HepG2 (cell line): ENCODE results near the gene SMURF2. TPM values are rescaled to one million over a fixed set of nuclear protein-coding genes. Genes with fewer than 3 reads are reported as not detected.

Experiments
- ARID2 ChIP-seq: sonication (generic); formaldehyde crosslinking; IDR thresholded peaks from 2 replicates; pipeline ENCODE4 v1.8.1; 2022; ENCODE audit warnings: mild to moderate bottlenecking, missing genetic modification reagents, borderline replicate concordance
- HNF4A ChIP-seq: sonication (generic); formaldehyde crosslinking; IDR thresholded peaks from 2 replicates; pipeline ENCODE4 v1.4.0; 2020; ENCODE audit warnings: missing genetic modification reagents
- NFE2L2 ChIP-seq: fragments of 150-350 bp; IDR thresholded peaks from 2 replicates; pipeline ENCODE4 v1.6.1; 2014; ENCODE audit warnings: low read length
- RAD21 ChIP-seq: fragments of 450-650 bp; formaldehyde crosslinking; IDR thresholded peaks from 2 replicates; pipeline ENCODE4 v1.5.0; 2020; ENCODE audit warnings: mild to moderate bottlenecking
- ZNF570 ChIP-seq: sonication (generic); formaldehyde crosslinking; IDR thresholded peaks from 2 replicates; pipeline ENCODE4 v1.4.0; 2020; ENCODE audit warnings: mild to moderate bottlenecking, missing genetic modification reagents, borderline replicate concordance
- ZNF878 ChIP-seq: sonication (generic); formaldehyde crosslinking; IDR thresholded peaks from 2 replicates; pipeline ENCODE4 v1.8.1; 2023; ENCODE audit warnings: mild to moderate bottlenecking, missing genetic modification reagents, moderate library complexity
- polyA plus RNA-seq, 8 experiments: library from polyadenylated mRNA; depleted of rRNA in 3 of 8; stranded (reverse) in 7 of 8; unstranded in 1 of 8; fragments of >200 nt; fragmentation: Illumina TruSeq in 4 of 8; extraction: Trizol in 4 of 8; gene quantifications; 2 replicates each; pipeline versions ENCODE4 v1.2.1 to v1.2.3, GENCODE V29; 2011 to 2016; ENCODE audit warnings: low read depth in 4 of 8, missing spikeins in 1 of 8, mixed read lengths in 1 of 8; ENCODE audit not compliant: insufficient read depth in 1 of 8
- total RNA-seq, 5 experiments: library from RNA; depleted of rRNA; stranded (reverse); fragments of >200 nt; fragmentation: Illumina TruSeq; extraction: Trizol; gene quantifications; 2 replicates each; pipeline ENCODE4 v1.2.3, GENCODE V29; 2016; ENCODE audit warnings: low read depth in 1 of 5
- TF ChIP-seq, protein P1 (sequence below): sonication (generic); formaldehyde crosslinking; IDR thresholded peaks from 2 replicates; pipeline ENCODE4 v1.4.0; 2020; ENCODE audit warnings: missing genetic modification reagents; ENCODE audit errors: not compliant biosample characterization
- TF ChIP-seq, protein P2 (sequence below): sonication (generic); formaldehyde crosslinking; IDR thresholded peaks from 2 replicates; pipeline ENCODE4 v1.4.0; 2020; ENCODE audit warnings: missing genetic modification reagents, low read depth, mild to moderate bottlenecking, borderline replicate concordance
- TF ChIP-seq, protein P3 (sequence below): sonication (generic); formaldehyde crosslinking; IDR thresholded peaks from 2 replicates; pipeline ENCODE4 v1.5.0; 2020; ENCODE audit warnings: mild to moderate bottlenecking, missing genetic modification reagents

SMURF2 gene
- total and polyA plus RNA-seq, 2 of the 13 experiments (the other 11 are each of a cell fraction or from before 2014, with no cell fraction given): 14.9 to 24.3 TPM

DNA sequence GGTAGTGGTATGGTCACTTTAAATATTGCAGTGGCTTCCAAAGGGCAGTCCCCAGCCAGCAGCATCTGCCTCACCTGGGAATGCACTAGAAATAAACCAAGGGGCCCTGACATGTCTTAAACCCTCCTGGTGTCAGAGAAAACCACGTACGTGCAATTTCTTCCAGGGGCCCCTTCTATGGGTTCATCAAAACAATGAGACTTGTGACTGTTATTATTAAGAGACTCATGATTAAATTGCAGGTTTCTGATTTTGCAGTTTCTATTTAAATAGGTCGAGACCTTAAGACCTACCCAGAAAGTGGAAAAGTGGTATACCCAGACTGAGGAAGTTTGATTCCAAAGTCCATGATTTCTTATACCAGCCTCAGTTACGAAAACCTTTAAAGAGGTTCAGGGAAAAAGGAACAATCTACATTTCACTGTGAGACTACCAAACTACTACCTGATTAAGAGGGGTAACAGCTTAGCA, 164.5 kb downstream of the SMURF2 start (continued):
- TF ChIP-seq, protein P1, sequence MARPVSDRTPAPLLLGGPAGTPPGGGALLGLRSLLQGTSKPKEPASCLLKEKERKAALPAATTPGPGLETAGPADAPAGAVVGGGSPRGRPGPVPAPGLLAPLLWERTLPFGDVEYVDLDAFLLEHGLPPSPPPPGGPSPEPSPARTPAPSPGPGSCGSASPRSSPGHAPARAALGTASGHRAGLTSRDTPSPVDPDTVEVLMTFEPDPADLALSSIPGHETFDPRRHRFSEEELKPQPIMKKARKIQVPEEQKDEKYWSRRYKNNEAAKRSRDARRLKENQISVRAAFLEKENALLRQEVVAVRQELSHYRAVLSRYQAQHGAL (CRISPR knock-in tag): no peak
- TF ChIP-seq, protein P2, sequence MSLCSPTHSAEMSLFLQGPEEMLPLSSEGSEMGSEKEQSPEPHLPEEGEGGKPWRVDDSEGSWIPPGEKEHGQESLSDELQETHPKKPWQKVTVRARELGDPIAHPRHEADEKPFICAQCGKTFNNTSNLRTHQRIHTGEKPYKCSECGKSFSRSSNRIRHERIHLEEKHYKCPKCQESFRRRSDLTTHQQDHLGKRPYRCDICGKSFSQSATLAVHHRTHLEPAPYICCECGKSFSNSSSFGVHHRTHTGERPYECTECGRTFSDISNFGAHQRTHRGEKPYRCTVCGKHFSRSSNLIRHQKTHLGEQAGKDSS (CRISPR knock-in tag): no peak
- TF ChIP-seq, protein P3, sequence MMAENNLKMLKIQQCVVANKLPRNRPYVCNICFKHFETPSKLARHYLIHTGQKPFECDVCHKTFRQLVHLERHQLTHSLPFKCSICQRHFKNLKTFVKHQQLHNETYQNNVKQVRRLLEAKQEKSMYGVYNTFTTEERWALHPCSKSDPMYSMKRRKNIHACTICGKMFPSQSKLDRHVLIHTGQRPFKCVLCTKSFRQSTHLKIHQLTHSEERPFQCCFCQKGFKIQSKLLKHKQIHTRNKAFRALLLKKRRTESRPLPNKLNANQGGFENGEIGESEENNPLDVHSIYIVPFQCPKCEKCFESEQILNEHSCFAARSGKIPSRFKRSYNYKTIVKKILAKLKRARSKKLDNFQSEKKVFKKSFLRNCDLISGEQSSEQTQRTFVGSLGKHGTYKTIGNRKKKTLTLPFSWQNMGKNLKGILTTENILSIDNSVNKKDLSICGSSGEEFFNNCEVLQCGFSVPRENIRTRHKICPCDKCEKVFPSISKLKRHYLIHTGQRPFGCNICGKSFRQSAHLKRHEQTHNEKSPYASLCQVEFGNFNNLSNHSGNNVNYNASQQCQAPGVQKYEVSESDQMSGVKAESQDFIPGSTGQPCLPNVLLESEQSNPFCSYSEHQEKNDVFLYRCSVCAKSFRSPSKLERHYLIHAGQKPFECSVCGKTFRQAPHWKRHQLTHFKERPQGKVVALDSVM (CRISPR knock-in tag): 0 out of 2 replicates have a peak, but pooled peaks have one; percentile 2
- TF ChIP-seq NFE2L2: 0 out of 2 replicates have a peak, but pooled peaks have one; percentile 1
- peak; percentile 23 for TF ChIP-seq HNF4A (CRISPR knock-in tag)
- TF ChIP-seq ZNF570 (CRISPR knock-in tag): no peak
- TF ChIP-seq RAD21: peak; percentile 30
- TF ChIP-seq ZNF878 (CRISPR knock-in tag): peak; percentile 47; the same call in 1 of the 2 replicates
- TF ChIP-seq ARID2 (CRISPR knock-in tag): 0 out of 2 replicates have a peak, but pooled peaks have one; percentile 12
